ENCODE data around the gene LIG3.

- TF ChIP-seq EZH2 (IDR thresholded peaks at IDR 0.05; ENCODE audit: insufficient read depth, low read length), result no peak
- no peak for TF ChIP-seq CTCF (IDR thresholded peaks at IDR 0.05; ENCODE audit: insufficient read depth, low read depth, low read length)
Observed at GRCh38 chr17:34961093-34961911, 19.0 kb upstream of the LIG3 start, which contains the start of the genes CCT6B and ZNF830.
